Large intestine (tissue), 3 donors: ENCODE measurements around the gene ARL6IP5. TPM values are rescaled to one million over a fixed set of nuclear protein-coding genes. Genes with fewer than 3 reads are reported as not detected.

Experiments used
- DNase-seq, 2 donors: peaks; one replicate each; pipeline versions ENCODE4 v3.0.0 to v3.0.0-alpha.2; 2013
- H3K27ac ChIP-seq: one replicate; pipeline ENCODE4 v1.5.1; 2013; ENCODE audit warnings: low read length
- H3K27me3 ChIP-seq: 2 replicates; pipeline ENCODE4 v1.6.1; 2013; ENCODE audit warnings: low read length; ENCODE audit not compliant: control insufficient read depth, insufficient read depth
- H3K36me3 ChIP-seq: 2 replicates; pipeline ENCODE4 v1.6.1; 2013; ENCODE audit warnings: low read length; ENCODE audit not compliant: control insufficient read depth, insufficient read depth
- H3K4me1 ChIP-seq: one replicate; pipeline ENCODE4 v1.6.1; 2013; ENCODE audit warnings: low read length; ENCODE audit not compliant: control insufficient read depth, insufficient read depth
- H3K4me3 ChIP-seq: one replicate; pipeline ENCODE4 v1.5.1; 2013; ENCODE audit warnings: low read length
- H3K9me3 ChIP-seq: one replicate; pipeline ENCODE4 v1.6.1; 2013; ENCODE audit warnings: mild to moderate bottlenecking, low read depth, low read length, moderate library complexity; ENCODE audit not compliant: control insufficient read depth
- WGBS: methylation state at CpG from one replicate; pipeline ENCODE4 v1.1.5; 2013; ENCODE audit warnings: low lambda C conversion rate; ENCODE audit not compliant: insufficient coverage; 5-methylcytosine and 5-hydroxymethylcytosine counted together
- polyA plus RNA-seq: library from polyadenylated mRNA; unstranded; fragments of 120-200 nt; gene quantifications from one replicate; pipeline ENCODE4 v1.2.1, GENCODE V29; 2013

The ARL6IP5 gene
- polyA plus RNA-seq, 1 donor = 67.3 TPM

DNA sequence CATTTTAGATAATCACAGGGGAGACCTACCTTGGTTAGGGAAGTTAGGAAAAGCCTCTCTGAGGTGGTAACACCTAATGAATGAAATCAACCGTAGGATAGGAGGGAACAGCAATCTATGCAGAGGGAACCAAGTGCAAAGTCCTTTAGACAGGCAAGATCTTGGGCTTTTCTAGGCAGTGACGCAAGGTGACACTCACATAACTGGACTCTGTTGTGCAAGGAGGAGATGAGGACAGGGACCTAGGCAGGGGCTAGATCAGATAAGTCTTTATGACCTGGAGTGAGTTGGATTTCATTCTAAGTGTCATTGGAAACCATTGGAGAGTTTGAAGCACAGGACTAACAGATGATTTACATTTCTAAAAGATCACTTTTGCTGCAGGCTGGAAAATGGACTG, 42.3 kb downstream of the ARL6IP5 start:
- WGBS = 20% methylated on average over 1 of the region's 2 CpGs
- peak; percentile 73 to 78 for DNase-seq
- Histone ChIP-seq H3K4me1 (no peaks in the 10 kb centered on the region), H3K27me3 (no peaks in the 10 kb centered on the region), H3K36me3 (no peaks in the 10 kb centered on the region), H3K27ac (no peak overlapping the region), H3K4me3 (no peak overlapping the region), H3K9me3 (no peaks in the 10 kb centered on the region)

DNA sequence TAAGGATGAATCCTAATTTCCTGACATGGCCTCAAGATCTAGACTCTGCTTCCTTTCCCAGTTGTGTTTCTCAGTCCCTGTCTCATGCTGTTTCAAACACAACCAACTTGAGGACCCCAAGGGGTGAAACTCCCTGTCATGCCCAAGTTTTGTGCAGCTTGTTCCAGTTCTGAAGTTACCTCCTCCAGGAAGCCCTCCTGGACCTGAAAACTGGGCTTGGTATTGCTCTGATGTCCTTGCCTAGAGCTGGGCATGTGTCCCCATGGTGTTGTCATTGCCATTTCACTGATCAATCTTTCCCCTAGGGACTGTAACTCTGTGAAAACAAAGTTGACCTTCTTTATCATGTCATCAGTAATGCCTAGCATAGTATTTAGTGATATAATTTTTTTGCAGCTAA, 43.8 kb downstream of the ARL6IP5 start:
- Histone ChIP-seq H3K9me3 (no peaks in the 10 kb centered on the region), H3K4me1 (no peaks in the 10 kb centered on the region), H3K27me3 (no peaks in the 10 kb centered on the region), H3K4me3 (no peak overlapping the region), H3K36me3 (no peaks in the 10 kb centered on the region), H3K27ac (no peak overlapping the region)
- no peak for DNase-seq

DNA sequence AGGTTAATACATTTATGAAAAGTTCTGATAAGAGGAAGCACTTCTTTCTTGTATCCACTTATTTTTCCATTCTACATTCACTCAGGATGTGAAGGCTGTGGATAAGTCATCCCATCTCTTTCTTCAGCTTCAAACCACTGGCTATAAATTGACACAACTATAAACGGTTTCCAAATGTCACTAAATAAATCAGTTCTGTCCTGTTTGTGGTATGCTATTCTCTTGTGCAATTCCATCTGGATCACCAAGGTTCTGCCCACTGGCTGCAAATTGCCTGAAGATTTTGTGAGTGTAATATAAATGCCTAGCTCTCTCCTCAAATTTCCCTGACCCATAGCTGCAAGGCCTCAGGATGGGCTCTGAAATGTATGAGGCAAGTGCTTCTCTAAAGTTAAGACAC, 44.8 kb downstream of the ARL6IP5 start:
- H3K4me1 ChIP-seq = no peaks in the 10 kb centered on the region
- no peaks in the 10 kb centered on the region for H3K9me3 ChIP-seq
- no peak overlapping the region for H3K27ac ChIP-seq
- no peaks in the 10 kb centered on the region for H3K27me3 ChIP-seq
- H3K36me3 ChIP-seq = no peaks in the 10 kb centered on the region
- DNase-seq = no peak
- no CpG with 5 or more reads among the region's 1 CpG for WGBS
- no peak overlapping the region for H3K4me3 ChIP-seq

DNA sequence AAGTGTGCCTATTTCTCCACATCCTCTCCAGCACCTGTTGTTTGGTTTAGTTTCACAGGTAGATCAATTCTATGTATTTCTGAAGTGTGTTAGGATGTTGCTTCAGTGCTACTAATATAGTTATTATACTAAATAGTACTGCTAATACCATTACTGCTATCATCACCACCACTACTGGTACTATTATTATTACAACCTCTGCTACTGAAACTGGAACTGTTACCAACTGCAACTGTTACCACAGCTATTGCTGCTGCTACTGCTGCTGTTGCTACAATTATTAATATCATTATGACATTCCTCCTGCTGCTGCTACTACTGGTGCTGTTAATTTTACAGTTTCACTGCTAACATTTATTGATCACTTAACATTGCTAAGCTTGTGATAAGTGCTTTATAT, 46.0 kb downstream of the ARL6IP5 start:
- DNase-seq = no peak
- Histone ChIP-seq H3K36me3 (no peaks in the 10 kb centered on the region), H3K4me1 (no peaks in the 10 kb centered on the region), H3K4me3 (no peak overlapping the region), H3K9me3 (no peaks in the 10 kb centered on the region), H3K27me3 (no peaks in the 10 kb centered on the region), H3K27ac (no peak overlapping the region)

DNA sequence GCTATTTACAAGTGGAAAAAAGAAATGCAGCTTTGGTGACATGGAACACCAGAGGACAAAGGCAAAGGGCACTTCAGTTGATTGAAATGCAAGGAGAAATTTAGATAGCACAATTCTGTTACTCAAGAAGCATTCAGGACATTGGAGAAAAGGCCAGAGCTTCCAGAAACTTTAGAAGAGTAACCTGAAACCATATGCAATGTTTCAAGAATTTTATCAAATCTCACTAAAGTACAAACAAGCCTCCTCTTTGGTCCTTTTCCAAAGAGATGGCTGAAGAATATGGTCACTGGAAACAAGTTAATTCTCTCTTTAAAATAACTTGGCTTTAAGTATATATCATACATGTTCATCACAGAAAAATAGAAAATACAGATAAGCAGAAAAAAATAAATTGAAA, 52.3 kb downstream of the ARL6IP5 start:
- no peak for DNase-seq
- Histone ChIP-seq H3K27me3 (no peaks in the 10 kb centered on the region), H3K36me3 (no peaks in the 10 kb centered on the region), H3K27ac (no peak overlapping the region), H3K4me1 (no peaks in the 10 kb centered on the region), H3K9me3 (no peaks in the 10 kb centered on the region), H3K4me3 (no peak overlapping the region)

DNA sequence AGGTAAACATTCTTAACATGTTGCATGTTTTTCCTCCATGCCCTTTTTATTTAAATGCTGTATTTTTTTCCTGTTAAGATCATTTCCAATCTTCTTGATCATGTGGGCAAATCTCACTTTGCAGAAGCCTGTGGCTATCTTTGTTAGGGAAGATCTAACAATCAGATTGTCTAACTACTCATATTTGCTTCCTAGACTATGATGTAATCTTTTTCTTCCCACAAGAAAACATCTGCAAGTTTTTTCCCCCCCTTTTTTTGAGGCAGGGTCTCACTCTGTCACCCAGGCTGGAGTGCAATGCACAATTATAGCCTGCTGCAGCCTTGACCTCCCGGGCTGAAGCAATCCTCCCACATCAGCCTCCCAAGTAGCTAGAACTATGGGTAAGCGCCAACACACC, 52.7 kb downstream of the ARL6IP5 start:
- no peak overlapping the region for H3K4me3 ChIP-seq
- no peaks in the 10 kb centered on the region for H3K9me3 ChIP-seq
- H3K36me3 ChIP-seq = no peaks in the 10 kb centered on the region
- H3K4me1 ChIP-seq = no peaks in the 10 kb centered on the region
- H3K27ac ChIP-seq = no peak overlapping the region
- H3K27me3 ChIP-seq = no peaks in the 10 kb centered on the region
- no peak for DNase-seq
- no CpG with 5 or more reads among the region's 2 CpGs for WGBS

DNA sequence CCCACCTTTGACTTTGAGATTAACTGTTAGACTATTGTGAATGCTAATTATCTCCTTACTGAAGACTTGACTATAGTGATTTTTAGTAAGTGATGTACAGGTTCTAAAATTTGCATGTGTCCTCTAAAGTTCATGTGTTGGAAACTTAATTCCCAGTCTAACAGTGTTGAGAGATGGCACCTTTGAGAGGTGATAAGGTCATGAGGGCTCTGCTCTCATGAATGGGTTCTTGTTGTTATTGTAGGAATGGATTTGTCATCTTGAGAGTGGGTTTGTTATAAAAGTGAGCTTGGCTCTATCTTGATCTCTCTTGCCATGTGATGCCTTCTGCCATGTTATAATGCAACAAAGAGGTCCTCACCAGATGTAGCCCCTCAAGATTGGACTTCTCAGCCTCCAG, 56.6 kb downstream of the ARL6IP5 start:
- Histone ChIP-seq H3K27ac (no peak overlapping the region), H3K36me3 (no peaks in the 10 kb centered on the region), H3K4me1 (no peaks in the 10 kb centered on the region), H3K27me3 (no peaks in the 10 kb centered on the region), H3K9me3 (no peaks in the 10 kb centered on the region), H3K4me3 (no peak overlapping the region)
- no peak for DNase-seq

DNA sequence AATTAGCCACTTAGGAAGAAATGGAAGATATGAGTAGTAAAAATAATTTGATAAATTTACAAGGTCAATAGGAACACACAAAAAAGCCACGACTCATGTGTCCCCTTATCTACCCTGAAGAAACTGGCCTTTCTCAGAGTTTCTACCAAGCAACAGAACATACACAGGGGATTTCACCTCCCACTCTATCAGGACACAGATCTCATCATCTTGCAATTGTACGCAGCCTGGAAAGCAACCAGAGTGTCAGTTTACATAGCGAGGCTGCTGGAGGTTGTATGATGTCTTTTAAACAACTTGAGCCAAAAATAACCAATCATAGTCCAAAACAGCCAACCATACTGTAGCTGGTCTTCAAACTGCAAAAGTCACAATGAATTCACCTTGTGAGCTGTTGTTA, 57.4 kb downstream of the ARL6IP5 start:
- DNase-seq = no peak
- Histone ChIP-seq H3K4me3 (no peak overlapping the region), H3K27ac (no peak overlapping the region), H3K36me3 (no peaks in the 10 kb centered on the region), H3K4me1 (no peaks in the 10 kb centered on the region), H3K27me3 (no peaks in the 10 kb centered on the region), H3K9me3 (no peaks in the 10 kb centered on the region)
- WGBS = 0% methylated on average over 1 of the region's 3 CpGs

DNA sequence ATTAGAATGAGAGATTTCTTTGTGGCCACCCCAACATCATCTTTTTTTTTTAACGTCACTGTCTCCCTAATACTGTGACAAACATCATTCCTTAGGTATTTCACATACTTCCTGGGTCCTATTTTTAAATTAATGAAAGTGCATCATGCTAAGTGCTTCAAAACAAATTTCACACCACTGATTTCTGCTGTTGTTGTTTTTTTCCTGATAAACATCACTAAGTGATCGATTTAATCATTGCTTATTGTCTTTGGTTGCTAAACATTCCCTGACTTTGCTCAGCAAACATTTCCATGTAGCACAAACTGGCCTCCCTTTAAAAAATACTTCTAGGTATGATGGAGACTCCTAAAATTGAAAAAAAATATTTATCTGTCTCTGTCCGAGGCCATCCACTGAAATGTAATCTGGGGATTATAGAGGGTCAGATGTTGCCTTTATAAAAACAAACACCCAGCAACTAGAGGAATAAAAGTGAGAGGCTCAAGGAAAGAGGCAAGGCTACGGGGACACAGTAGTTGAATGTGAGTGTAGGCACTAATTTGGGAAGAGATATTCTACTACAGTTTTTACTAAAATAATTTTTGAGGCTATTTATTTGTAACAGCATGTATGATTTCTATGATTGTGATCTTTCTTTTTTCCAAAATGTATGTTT, 58.2 kb downstream of the ARL6IP5 start:
- no peak for DNase-seq
- Histone ChIP-seq H3K27me3 (no peaks in the 10 kb centered on the region), H3K4me3 (no peak overlapping the region), H3K27ac (no peak overlapping the region), H3K36me3 (no peaks in the 10 kb centered on the region), H3K4me1 (no peaks in the 10 kb centered on the region), H3K9me3 (no peaks in the 10 kb centered on the region)
- WGBS = 38% methylated on average over 2 of the region's 4 CpGs

DNA sequence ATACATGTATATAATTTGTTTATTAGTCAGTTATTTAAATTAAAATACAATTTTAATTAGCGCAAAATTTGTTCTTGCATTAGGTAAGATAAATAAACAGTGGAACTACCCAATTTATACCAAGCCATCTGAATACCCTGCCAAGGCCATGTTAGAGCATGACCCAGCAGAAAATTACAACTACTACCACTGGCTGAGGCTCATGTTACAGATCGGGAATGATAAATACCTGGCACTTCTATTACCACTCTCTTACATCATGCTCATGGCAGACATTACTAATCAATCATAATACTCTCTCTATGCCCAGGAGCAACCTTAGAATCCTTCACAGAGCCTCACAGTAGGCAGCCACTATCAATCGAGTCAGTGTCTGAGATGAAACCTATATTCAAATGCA, 58.9 kb downstream of the ARL6IP5 start:
- Histone ChIP-seq H3K4me3 (no peak overlapping the region), H3K27ac (no peak overlapping the region), H3K9me3 (no peaks in the 10 kb centered on the region), H3K4me1 (no peaks in the 10 kb centered on the region), H3K27me3 (no peaks in the 10 kb centered on the region), H3K36me3 (no peaks in the 10 kb centered on the region)
- DNase-seq = no peak
- no CpG with 5 or more reads among the region's 3 CpGs for WGBS

DNA sequence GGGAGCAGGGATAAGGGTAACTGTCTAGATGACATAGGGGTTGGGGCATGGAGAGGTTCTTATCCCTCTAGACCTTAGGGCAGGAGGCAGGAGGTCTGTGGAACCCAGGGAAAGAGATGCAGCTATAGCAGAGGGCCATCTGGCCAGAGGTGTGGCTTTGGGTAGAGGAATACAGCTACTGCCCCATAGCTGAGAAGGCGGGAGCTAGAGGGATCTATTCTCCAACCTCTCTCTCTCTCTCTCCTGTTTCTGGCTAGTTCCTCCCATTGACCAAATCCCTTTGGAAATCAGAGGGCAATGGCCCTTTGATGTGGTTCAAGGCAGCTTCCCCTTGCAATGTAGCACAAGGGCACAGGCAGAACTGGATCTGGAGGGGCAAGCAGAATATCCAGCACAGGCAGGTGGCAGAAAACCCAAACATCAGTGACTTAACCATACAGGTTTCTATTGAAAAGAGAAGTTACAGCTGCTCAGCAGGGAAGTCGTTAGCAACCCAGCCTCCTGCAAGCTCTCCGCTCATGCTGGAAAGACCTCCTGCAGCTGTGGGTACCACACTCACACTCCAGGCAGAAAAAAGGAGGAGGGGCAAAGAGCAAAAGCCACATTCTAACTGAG, 60.0 kb downstream of the ARL6IP5 start:
- DNase-seq = no peak
- Histone ChIP-seq H3K27ac (no peak overlapping the region), H3K36me3 (no peaks in the 10 kb centered on the region), H3K4me3 (no peak overlapping the region), H3K9me3 (no peaks in the 10 kb centered on the region), H3K4me1 (no peaks in the 10 kb centered on the region), H3K27me3 (no peaks in the 10 kb centered on the region)
- WGBS = no CpG with 5 or more reads among the region's 3 CpGs
